Transverse colon (tissue), 4 donors: ENCODE data around the gene UQCC5.

Experiments used
- POLR2AphosphoS5 ChIP-seq, 3 donors: sonication (generic); formaldehyde crosslinking; IDR thresholded peaks; one replicate each; pipeline ENCODE4 v1.6.1; 2016; ENCODE audit warnings: antibody characterized with exemption in 3 of 3
- TF ChIP-seq, protein P1 (sequence below), 5 experiments: fragments of 200-600 bp in 3 of 5; fragments of 450-650 bp in 2 of 5; sonication (generic) in 3 of 5; IDR thresholded peaks; 1 replicate in 2 of 5; 2 replicates in 3 of 5; pipeline ENCODE4 v1.5.1; 2016 to 2017; ENCODE audit warnings: antibody characterized with exemption in 5 of 5, inconsistent platforms in 3 of 5, mild to moderate bottlenecking in 2 of 5, moderate library complexity in 1 of 5

DNA sequence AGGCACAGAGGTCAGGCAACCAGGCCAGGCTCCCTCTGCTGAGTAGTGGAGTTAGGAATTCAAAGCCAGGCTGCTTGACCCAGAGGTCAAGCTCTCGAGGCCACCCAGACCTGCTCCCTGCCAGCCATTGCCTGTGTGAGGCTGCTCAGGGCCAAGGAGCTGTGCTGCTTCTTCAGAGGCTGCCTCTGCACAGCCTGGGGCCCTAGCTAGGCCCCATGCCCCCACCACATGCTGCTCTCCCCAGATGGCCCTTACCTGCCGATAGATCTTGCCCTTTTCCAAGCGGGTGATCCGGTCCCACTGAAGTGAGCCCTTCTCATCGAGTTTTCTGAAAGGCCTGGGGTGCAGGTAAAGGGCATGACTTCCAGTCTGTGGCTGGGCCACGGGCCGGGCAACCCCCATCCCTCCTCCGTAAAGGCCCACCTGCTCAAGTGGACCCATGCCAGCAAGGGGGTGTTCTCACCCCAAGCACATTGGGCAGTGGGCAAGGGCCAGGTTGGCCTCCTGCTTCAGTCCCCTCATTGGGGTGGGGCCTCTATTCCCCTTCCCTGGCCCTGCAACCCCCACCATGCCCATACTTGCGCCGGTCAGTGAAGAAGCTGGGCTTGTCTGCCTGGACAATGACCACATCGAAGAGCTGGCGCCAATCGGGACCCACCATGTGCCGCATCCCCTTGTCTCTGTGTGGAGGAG is 9.2 kb upstream of the UQCC5 start:
- TF ChIP-seq, protein P1, sequence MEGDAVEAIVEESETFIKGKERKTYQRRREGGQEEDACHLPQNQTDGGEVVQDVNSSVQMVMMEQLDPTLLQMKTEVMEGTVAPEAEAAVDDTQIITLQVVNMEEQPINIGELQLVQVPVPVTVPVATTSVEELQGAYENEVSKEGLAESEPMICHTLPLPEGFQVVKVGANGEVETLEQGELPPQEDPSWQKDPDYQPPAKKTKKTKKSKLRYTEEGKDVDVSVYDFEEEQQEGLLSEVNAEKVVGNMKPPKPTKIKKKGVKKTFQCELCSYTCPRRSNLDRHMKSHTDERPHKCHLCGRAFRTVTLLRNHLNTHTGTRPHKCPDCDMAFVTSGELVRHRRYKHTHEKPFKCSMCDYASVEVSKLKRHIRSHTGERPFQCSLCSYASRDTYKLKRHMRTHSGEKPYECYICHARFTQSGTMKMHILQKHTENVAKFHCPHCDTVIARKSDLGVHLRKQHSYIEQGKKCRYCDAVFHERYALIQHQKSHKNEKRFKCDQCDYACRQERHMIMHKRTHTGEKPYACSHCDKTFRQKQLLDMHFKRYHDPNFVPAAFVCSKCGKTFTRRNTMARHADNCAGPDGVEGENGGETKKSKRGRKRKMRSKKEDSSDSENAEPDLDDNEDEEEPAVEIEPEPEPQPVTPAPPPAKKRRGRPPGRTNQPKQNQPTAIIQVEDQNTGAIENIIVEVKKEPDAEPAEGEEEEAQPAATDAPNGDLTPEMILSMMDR (IDR thresholded peaks at IDR 0.05): no peak
- no peak for TF ChIP-seq POLR2AphosphoS5 (IDR thresholded peaks at IDR 0.05)
